A549 (cell line): ENCODE data around the gene LY6G5C. TPM values are rescaled to one million over a fixed set of nuclear protein-coding genes. Genes with fewer than 3 reads are reported as not detected.

Experiments
- ATAC-seq, 2 experiments: fragments of 200-7000 bp in 1 of 2; fragments of >200 bp in 1 of 2; cut with Nextera tagmentation in 1 of 2; cut with Tn5 transposase in 1 of 2; 3 replicates each; pipeline versions ENCODE4 v1.8.0 to v1.9.1; 2018 to 2020; ENCODE audit warnings: mild to moderate bottlenecking in 1 of 2, moderate library complexity in 1 of 2
- CTCF ChIA-PET: fragments of 300-600 bp; sonication (Branson Sonifier 250); formaldehyde crosslinking; extraction: SDS; loops from one replicate; lab custom pipeline; 2021; ENCODE audit warnings: antibody characterized with exemption, inconsistent platforms; lab: Yijun Ruan, JAX
- POLR2A ChIA-PET: fragments of 350-600 bp; formaldehyde crosslinking; extraction: SDS; loops from one replicate; lab custom pipeline; 2021; ENCODE audit warnings: antibody characterized with exemption, inconsistent platforms; lab: Yijun Ruan, JAX
- DNase-seq, 2 experiments: peaks; one replicate each; pipeline versions ENCODE4 v3.0.0 to v3.0.0-alpha.2; 2011 to 2016; ENCODE audit warnings: low read depth in 1 of 2, low spot score in 1 of 2
- FAIRE-seq: peaks from 2 replicates; lab custom pipeline; 2011; peaks lifted over from hg19 to GRCh38; lab: Jason Lieb, UNC
- H3K27ac ChIP-seq, 2 experiments: fragments of >200 bp; sonication (Bioruptor Twin); formaldehyde crosslinking; 3 replicates each; pipeline ENCODE4 v1.5.1; 2016 to 2017
- H3K4me1 ChIP-seq: fragments of >200 bp; sonication (Bioruptor Twin); formaldehyde crosslinking; 3 replicates; pipeline ENCODE4 v1.6.1; 2016
- H3K4me2 ChIP-seq: fragments of >200 bp; sonication (Bioruptor Twin); formaldehyde crosslinking; 3 replicates; pipeline ENCODE4 v1.6.1; 2016
- H3K4me3 ChIP-seq: fragments of >200 bp; sonication (Bioruptor Twin); formaldehyde crosslinking; 3 replicates; pipeline ENCODE4 v1.5.1; 2016
- H3K9me3 ChIP-seq: fragments of >200 bp; sonication (Bioruptor Twin); formaldehyde crosslinking; 3 replicates; pipeline ENCODE4 v1.6.1; 2016
- CBX2 ChIP-seq: fragments of 200-600 bp; sonication (generic); IDR thresholded peaks from 2 replicates; pipeline ENCODE4 v1.6.1; 2016; ENCODE audit warnings: low read depth, mild to moderate bottlenecking, borderline replicate concordance
- CEBPB ChIP-seq, 2 experiments: fragments of >200 bp in 1 of 2; sonication (Bioruptor Twin) in 1 of 2; formaldehyde crosslinking in 1 of 2; IDR thresholded peaks; 2 replicates each; pipeline ENCODE4 v1.6.1; 2012 to 2016
- EHMT2 ChIP-seq: fragments of 200-600 bp; sonication (generic); IDR thresholded peaks from 2 replicates; pipeline ENCODE4 v1.6.1; 2016; ENCODE audit warnings: antibody characterized with exemption, low read depth, mild to moderate bottlenecking, moderate library complexity
- HEYL ChIP-seq: fragments of 250-450 bp; sonication (Bioruptor Pico); IDR thresholded peaks from 2 replicates; pipeline ENCODE4 v1.8.0; 2021; ENCODE audit warnings: mild to moderate bottlenecking, moderate library complexity
- HOXA7 ChIP-seq: fragments of 250-450 bp; sonication (Bioruptor Pico); IDR thresholded peaks from 2 replicates; pipeline ENCODE4 v1.5.0; 2020; ENCODE audit warnings: mild to moderate bottlenecking, moderate library complexity
- HOXB5 ChIP-seq: fragments of 250-450 bp; sonication (Bioruptor Pico); IDR thresholded peaks from 2 replicates; pipeline ENCODE4 v1.5.0; 2020; ENCODE audit warnings: mild to moderate bottlenecking, moderate library complexity
- JUNB ChIP-seq: fragments of >200 bp; sonication (Bioruptor Twin); formaldehyde crosslinking; IDR thresholded peaks from 2 replicates; pipeline ENCODE4 v1.6.1; 2016
- KDM5A ChIP-seq: fragments of 200-600 bp; sonication (generic); IDR thresholded peaks from 2 replicates; pipeline ENCODE4 v1.6.1; 2016; ENCODE audit warnings: antibody characterized with exemption, mild to moderate bottlenecking
- NR3C1 ChIP-seq: fragments of >200 bp; sonication (Bioruptor Twin); formaldehyde crosslinking; IDR thresholded peaks from 3 replicates; pipeline ENCODE4 v1.6.1; 2017
- PHF8 ChIP-seq: fragments of 200-600 bp; sonication (generic); IDR thresholded peaks from 2 replicates; pipeline ENCODE4 v1.6.1; 2016; ENCODE audit warnings: low read depth, mild to moderate bottlenecking, antibody characterized with exemption, moderate library complexity, borderline replicate concordance
- RAD21 ChIP-seq, 2 experiments: fragments of >200 bp in 1 of 2; sonication (Bioruptor Twin) in 1 of 2; formaldehyde crosslinking in 1 of 2; IDR thresholded peaks in 1 of 2; conservative IDR thresholded peaks in 1 of 2; 2 replicates in 1 of 2; 3 replicates in 1 of 2; pipeline ENCODE4 v1.6.1; 2012 to 2018; ENCODE audit warnings: inconsistent platforms in 1 of 2
- SMC3 ChIP-seq: fragments of >200 bp; sonication (Bioruptor Twin); formaldehyde crosslinking; IDR thresholded peaks from 3 replicates; pipeline ENCODE4 v1.6.1; 2018; ENCODE audit warnings: inconsistent platforms
- SREBF2 ChIP-seq: fragments of 450-650 bp; IDR thresholded peaks from 2 replicates; pipeline ENCODE4 v1.6.1; 2014; ENCODE audit warnings: mild to moderate bottlenecking, moderate library complexity
- TP53 ChIP-seq: fragments of 250-450 bp; sonication (Bioruptor Pico); IDR thresholded peaks from 2 replicates; pipeline ENCODE4 v1.5.0; 2021; ENCODE audit warnings: mild to moderate bottlenecking, moderate library complexity
- ZC3H11A ChIP-seq: fragments of 450-650 bp; IDR thresholded peaks from 2 replicates; pipeline ENCODE4 v1.6.1; 2014; ENCODE audit warnings: antibody characterized with exemption, mild to moderate bottlenecking
- WGBS: methylation state at CpG from one replicate; pipeline ENCODE4 v1.1.6; 2017; ENCODE audit errors: missing lambda C conversion rate; 5-methylcytosine and 5-hydroxymethylcytosine counted together
- polyA plus RNA-seq, 4 experiments: library from polyadenylated mRNA; depleted of rRNA in 3 of 4; stranded (reverse); fragments of >200 nt; fragmentation: RNase III in 1 of 4; extraction: RNeasy Plus Mini Kit Qiagen cat#74134 plus additional on column Dnase treatment in 1 of 4; gene quantifications; 2 replicates in 3 of 4; 3 replicates in 1 of 4; pipeline ENCODE4 v1.2.3, GENCODE V29; 2011 to 2017
- TF ChIP-seq, protein P1 (sequence below): fragments of >200 bp; sonication (Bioruptor Twin); formaldehyde crosslinking; IDR thresholded peaks from 3 replicates; pipeline ENCODE4 v1.6.1; 2016
- TF ChIP-seq, protein P2 (sequence below): IDR thresholded peaks from 2 replicates; pipeline ENCODE4 v1.6.1; 2012; ENCODE audit warnings: low read depth, borderline replicate concordance
- TF ChIP-seq, protein P3 (sequence below): fragments of >200 bp; sonication (Bioruptor Twin); formaldehyde crosslinking; IDR thresholded peaks from 3 replicates; pipeline ENCODE4 v1.5.1; 2016
- TF ChIP-seq, protein P4 (sequence below): fragments of 250-450 bp; sonication (Bioruptor Pico); IDR thresholded peaks from 2 replicates; pipeline ENCODE4 v1.5.0; 2020; ENCODE audit warnings: low read depth, mild to moderate bottlenecking, moderate library complexity
- TF ChIP-seq, protein P5 (sequence below): fragments of 450-650 bp; IDR thresholded peaks from 2 replicates; pipeline ENCODE4 v1.6.1; 2014; ENCODE audit warnings: antibody characterized with exemption
- TF ChIP-seq, protein P6 (sequence below): IDR thresholded peaks from 2 replicates; pipeline ENCODE4 v1.6.1; 2012

LY6G5C gene
- polyA plus RNA-seq, 2 of the 4 experiments (the other 2 are of a cell fraction), result 1.2 to 1.6 TPM

DNA sequence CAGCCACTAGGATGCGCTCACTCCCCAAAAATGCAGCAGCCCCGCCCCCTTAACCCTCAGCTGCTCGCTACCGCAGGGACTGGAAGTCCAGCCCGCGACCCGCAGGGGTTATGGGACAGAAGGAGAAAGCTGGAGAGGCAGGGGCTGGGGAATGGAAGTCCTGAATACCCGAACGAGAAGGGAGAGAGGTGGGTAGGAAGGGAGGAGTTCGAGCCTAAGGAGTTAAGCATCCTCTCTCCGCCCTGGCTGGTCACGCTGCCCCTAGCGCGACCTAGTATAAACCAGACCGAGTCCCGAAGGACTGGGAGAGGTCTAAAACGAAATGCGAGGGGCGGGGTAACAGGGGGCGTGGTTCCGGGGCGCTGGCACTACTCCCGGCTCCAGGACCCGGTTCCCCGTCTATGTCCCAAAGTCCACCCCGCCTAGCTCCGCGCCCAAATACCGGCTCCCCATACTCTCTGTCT is 48.7 kb upstream of the LY6G5C start (continued):
- TF ChIP-seq, protein P1, sequence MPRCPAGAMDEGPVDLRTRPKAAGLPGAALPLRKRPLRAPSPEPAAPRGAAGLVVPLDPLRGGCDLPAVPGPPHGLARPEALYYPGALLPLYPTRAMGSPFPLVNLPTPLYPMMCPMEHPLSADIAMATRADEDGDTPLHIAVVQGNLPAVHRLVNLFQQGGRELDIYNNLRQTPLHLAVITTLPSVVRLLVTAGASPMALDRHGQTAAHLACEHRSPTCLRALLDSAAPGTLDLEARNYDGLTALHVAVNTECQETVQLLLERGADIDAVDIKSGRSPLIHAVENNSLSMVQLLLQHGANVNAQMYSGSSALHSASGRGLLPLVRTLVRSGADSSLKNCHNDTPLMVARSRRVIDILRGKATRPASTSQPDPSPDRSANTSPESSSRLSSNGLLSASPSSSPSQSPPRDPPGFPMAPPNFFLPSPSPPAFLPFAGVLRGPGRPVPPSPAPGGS, result no peak
- TF ChIP-seq HOXA7 (CRISPR knock-in tag) (no peak), RAD21 (conservative IDR thresholded peaks at IDR 0.05 in 1 of 2, IDR thresholded peaks at IDR 0.05 in 1 of 2) (peak; percentile 77 to 85; a peak in 4 of 5 replicates), SREBF2 (no peak), KDM5A (0 out of 2 replicates have a peak, but pooled peaks have one; percentile 0), TP53 (CRISPR knock-in tag) (no peak), CEBPB (IDR thresholded peaks at IDR 0.05) (no peak), PHF8 (no peak), CBX2 (no peak), NR3C1 (no peak), EHMT2 (no peak), SMC3 (peak; percentile 66)
- TF ChIP-seq, protein P2, sequence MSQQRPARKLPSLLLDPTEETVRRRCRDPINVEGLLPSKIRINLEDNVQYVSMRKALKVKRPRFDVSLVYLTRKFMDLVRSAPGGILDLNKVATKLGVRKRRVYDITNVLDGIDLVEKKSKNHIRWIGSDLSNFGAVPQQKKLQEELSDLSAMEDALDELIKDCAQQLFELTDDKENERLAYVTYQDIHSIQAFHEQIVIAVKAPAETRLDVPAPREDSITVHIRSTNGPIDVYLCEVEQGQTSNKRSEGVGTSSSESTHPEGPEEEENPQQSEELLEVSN, result no peak
- TF ChIP-seq, protein P3, sequence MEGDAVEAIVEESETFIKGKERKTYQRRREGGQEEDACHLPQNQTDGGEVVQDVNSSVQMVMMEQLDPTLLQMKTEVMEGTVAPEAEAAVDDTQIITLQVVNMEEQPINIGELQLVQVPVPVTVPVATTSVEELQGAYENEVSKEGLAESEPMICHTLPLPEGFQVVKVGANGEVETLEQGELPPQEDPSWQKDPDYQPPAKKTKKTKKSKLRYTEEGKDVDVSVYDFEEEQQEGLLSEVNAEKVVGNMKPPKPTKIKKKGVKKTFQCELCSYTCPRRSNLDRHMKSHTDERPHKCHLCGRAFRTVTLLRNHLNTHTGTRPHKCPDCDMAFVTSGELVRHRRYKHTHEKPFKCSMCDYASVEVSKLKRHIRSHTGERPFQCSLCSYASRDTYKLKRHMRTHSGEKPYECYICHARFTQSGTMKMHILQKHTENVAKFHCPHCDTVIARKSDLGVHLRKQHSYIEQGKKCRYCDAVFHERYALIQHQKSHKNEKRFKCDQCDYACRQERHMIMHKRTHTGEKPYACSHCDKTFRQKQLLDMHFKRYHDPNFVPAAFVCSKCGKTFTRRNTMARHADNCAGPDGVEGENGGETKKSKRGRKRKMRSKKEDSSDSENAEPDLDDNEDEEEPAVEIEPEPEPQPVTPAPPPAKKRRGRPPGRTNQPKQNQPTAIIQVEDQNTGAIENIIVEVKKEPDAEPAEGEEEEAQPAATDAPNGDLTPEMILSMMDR, result peak; percentile 68
- TF ChIP-seq, protein P4, sequence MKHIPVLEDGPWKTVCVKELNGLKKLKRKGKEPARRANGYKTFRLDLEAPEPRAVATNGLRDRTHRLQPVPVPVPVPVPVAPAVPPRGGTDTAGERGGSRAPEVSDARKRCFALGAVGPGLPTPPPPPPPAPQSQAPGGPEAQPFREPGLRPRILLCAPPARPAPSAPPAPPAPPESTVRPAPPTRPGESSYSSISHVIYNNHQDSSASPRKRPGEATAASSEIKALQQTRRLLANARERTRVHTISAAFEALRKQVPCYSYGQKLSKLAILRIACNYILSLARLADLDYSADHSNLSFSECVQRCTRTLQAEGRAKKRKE (CRISPR knock-in tag), result no peak
- TF ChIP-seq, protein P5, sequence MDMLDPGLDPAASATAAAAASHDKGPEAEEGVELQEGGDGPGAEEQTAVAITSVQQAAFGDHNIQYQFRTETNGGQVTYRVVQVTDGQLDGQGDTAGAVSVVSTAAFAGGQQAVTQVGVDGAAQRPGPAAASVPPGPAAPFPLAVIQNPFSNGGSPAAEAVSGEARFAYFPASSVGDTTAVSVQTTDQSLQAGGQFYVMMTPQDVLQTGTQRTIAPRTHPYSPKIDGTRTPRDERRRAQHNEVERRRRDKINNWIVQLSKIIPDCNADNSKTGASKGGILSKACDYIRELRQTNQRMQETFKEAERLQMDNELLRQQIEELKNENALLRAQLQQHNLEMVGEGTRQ, result no peak

DNA sequence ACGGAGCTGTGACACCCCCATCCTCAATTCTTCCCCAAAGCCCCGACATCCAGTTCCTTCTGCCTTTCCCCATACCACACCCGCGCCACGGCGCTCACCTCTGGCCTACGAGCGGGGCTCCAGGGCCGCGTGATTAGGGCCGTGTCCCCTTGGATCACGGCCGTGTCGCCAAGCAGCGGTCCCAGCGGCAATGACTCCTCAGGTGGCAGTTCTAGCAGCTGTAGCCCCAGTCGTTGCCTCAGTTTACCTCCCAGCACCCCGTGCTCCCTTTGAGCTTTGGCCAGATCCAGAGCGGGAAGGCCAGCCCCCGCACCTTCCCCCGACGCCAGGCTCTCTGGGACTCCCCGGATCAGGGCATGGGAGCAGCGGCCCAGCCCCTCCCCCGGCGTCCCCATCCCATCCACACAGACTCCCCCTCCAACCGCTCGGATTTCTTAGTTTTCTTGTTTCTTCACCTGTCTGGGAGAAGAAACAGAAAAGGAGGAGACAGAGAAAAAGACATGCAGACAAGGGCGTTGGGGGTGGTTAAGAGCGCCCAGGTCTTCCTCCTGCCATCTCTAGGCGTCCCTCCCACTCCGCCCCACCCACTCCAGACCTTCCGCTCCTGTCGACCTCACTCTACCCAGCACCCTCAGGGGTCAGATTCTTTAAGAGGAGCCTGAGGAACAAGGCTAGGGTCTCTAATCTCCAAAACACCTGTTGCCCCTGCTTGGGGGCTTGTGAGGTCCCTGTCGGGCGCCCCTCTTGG is 48.1 kb upstream of the LY6G5C start, which contains the start of gene DDAH2:
TSS of gene DDAH2 (minus strand) at position 533 of the 748 bp plus-strand sequence. CDS start at position 395, 138 bp downstream.
- FAIRE-seq (no peak), DNase-seq (no peak), ATAC-seq (peak; percentile 52 to 69)
- CTCF ChIA-PET, result interaction anchor here (0.6 to 4.7 kb wide), 19 partner anchors 10 to 135 kb away, joined by 3 to 30 read pairs (median 5); partner anchors contain the start of genes LSM2, LY6G5C, LY6G6D and MSH5
- Histone ChIP-seq H3K4me3 (peak within 1 kb of the TSS; percentile 58), H3K27ac (peak within 1 kb of the TSS; percentile 76 to 95), H3K9me3 (no peaks in the 10 kb centered on the region), H3K4me1 (peaks cover 11% of the 10 kb centered on the region), H3K4me2 (peak within 1 kb of the TSS; percentile 83)
- TF ChIP-seq, protein P6, sequence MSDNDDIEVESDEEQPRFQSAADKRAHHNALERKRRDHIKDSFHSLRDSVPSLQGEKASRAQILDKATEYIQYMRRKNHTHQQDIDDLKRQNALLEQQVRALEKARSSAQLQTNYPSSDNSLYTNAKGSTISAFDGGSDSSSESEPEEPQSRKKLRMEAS, result no peak
- TF ChIP-seq ZC3H11A, result no peak
- TF ChIP-seq, protein P3, result no peak; the same call in 2 of the 3 replicates
- peak; percentile 70 for TF ChIP-seq KDM5A
- TF ChIP-seq SMC3, result no peak
- TF ChIP-seq HOXB5 (CRISPR knock-in tag), result no peak
- no peak for TF ChIP-seq JUNB
- TF ChIP-seq HEYL, result no peak
- TF ChIP-seq, protein P1, result no peak
- 47% methylated on average over 18 of the region's 36 CpGs for WGBS
- POLR2A ChIA-PET, result interaction anchor here (0.9 to 2.0 kb wide), 3 partner anchors 26 to 98 kb away, joined by 3 to 9 read pairs (median 7); partner anchors contain the start of genes ABHD16A, HSPA1A, HSPA1B and HSPA1L
